NCI-H187 treated with DMSO at 0.1 percent for 48 hours (cell line): ENCODE results near the gene BPIFB4.

Source experiments
- DNase-seq: peaks from one replicate; lab custom pipeline; 2025; lab: John Stamatoyannopoulos, UW

The BPIFB4 gene

GRCh38 chr20:33062105-33062824 lies 17.2 kb upstream of the BPIFB4 start:
- no peak for DNase-seq

- DNase-seq = no peak
Measured at GRCh38 chr20:33062825-33063149, 16.7 kb upstream of the BPIFB4 start.

DNA sequence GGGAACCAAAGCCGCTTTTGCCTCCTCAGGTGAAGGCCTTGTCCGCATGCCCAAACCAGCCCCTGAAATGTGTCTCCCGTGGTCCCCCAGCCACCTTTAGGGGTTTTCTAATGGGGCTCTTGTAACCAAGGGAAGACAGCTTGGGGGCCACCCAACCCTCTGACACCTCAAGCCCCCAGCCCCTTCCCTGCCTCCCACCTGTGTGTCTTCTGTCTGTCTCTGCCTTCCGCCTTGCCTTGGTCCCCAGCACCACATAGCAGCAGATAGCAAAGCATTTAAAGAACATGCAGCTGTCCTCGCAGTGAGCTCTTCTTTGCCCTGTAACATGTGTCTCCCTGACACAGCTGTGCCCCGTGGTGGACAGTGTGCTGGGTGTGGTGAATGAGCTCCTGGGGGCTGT lies 16.2 kb upstream of the BPIFB4 start:
- DNase-seq = no peak

DNA sequence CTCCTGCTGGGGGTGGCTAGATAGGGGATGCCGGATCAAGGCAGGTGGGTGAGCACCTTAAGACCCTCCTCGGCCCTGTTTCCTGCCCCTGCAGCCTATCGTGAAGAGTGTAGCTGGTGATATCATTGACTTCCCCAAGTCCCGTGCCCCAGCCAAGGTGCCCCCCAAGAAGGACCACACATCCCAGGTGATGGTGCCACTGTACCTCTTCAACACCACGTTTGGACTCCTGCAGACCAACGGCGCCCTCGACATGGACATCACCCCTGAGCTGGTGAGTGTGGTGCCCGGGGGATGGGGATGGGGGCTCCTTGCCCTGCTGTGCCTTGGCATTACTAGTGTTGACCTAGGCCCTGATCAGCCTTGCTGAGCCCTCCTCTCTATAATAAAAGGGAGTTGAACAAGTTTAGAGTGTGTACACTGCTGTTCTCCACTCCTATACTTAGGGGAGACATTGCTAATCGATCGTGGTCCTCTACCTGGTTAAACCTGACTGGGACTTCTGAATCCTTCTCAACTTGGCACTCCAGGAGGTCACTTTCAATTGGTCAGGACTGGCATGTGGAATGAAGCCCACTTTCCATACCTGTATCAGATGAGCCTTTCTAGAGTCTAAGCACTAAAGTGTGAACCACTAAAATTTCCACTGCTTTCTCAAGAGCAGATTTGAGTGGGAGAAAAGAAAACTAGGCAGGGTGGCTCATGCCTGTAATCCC lies 14.7 kb upstream of the BPIFB4 start:
- no peak for DNase-seq

GRCh38 chr20:33065785-33066184 lies 13.7 kb upstream of the BPIFB4 start:
- DNase-seq = no peak

GRCh38 chr20:33067806-33068205 lies 11.6 kb upstream of the BPIFB4 start:
- DNase-seq = no peak

DNA sequence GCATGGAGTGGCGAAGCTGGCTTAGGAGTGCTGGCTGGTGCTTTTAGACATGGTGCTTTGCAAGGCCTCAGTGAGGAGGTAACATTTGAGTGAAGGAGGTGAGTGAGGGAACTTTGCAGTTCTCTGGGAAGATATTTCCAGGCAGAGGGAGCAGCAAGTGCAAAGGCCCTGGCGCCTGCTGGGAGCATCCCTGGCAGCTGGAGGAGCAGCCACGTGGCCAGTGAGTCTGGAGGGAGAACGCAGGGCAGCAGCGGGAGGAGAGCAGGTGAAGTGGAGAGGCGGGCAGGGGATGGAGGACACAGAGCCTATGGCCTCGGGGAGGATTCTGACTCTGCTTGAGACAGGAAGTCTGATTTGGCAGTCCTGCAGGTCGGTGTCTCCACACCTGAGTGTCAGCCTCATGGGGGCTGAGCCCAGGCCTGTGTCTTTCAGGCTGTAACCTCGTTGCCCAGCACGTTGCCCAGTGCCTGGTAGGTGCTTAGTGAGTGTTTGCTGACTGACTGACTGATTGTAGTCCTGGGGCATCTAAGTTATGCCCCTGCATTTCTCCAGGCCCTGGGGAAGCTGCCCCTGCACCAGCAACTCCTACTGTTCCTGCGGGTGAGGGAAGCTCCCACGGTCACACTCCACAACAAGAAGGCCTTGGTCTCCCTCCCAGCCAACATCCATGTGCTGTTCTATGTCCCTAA lies 11.0 kb upstream of the BPIFB4 start:
- no peak for DNase-seq

DNA sequence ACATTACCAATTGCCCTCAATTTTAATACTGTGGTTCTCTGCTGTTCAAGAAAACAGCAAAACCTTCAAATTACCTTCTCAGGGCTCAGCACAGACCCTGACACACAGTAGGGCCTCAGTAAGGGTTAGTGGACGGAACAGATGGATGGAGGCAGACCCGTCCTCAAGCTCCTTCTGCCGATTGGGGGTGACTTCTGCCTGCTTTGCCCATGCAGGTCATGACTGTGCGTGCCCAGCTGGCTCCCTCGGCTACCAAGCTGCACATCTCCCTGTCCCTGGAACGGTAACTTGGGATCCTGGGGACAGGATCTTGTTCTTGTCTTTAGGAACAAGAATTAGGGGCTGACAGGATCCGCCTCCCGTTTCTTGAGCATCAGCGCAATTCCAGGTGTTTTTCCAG lies 9.8 kb upstream of the BPIFB4 start:
- no peak for DNase-seq

GRCh38 chr20:33070111-33071053 lies 9.1 kb upstream of the BPIFB4 start:
- DNase-seq = no peak

DNA sequence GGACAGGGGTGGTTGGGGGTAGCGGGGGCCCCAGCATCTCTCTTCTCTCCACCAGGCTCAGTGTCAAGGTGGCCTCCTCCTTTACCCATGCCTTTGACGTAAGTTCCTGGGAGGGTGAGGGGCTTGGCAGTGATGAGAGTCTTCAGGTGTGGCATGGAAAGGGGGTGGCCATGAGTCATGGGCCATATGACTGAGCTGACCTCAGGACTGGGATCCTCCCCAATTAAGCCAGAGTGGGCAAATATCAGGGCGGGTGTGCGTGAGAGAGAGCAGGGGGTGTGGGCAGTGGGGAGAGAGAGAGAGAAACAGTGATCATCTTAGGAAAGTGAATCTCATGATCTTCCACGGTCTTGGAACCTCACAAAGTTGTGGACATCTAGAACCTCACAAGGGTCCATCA lies 8.2 kb upstream of the BPIFB4 start:
- DNase-seq = no peak

DNA sequence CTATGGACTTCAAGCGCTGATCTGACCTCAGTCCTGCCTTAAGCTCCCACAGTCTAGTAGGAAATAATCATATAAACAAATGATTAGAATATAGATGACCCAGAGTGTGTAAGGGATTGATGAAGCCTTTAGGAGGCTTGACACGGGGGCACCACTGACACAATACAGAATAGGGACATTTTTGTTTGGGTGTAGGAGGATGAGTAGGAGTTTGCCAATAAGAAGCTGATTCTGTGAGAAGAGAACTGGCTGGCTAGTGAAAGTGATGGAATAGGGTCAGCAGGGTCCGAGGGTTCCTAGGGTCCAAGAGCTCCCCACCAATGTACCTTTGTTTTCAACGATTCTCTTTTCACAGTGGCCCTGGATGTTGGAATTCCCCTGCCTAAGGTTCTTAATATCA lies 7.1 kb upstream of the BPIFB4 start:
- DNase-seq = no peak

GRCh38 chr20:33072813-33073212 lies 6.6 kb upstream of the BPIFB4 start:
- DNase-seq = no peak

DNA sequence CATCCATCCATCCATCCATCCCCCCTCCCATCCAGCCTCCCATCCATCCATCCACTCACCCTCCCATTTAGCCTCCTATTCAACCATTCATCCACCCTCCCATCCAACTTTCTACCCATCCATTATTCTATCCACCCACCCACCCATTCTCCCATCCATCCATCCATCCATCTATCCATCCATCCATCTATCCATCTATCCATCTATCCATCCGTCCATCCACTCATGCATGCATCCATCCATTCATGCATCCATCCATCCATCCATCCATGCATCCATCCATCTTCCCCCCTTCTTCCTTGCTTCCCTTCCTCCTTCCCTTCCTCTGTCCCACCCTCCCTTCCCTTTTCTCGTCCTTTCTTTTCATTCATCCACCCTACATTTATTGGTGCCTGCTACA lies 4.8 kb upstream of the BPIFB4 start:
- DNase-seq = no peak

DNA sequence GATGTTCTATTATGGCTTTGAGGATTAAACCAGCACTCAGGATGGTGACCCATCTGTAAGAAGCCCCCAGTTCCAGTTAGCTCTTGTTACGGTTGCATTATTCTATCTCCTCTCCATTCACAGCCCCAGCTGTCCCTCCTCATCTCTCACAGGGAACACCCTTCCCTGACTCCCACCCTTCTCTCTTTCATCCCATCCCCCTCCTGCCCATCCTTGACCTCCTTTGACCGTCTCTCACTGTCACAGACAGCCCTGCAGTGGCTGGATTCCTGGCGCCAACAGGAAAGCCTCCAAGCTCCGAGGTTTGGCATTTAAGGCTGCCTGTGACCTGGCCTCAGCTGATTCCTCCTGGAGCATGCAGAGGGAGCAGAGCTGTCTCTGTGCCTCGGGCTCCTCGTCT lies 4.2 kb upstream of the BPIFB4 start:
- no peak for DNase-seq

GRCh38 chr20:33076662-33077372 lies 2.6 kb upstream of the BPIFB4 start:
- DNase-seq = no peak

GRCh38 chr20:33081411-33082154 lies 2.1 kb downstream of the BPIFB4 start:
- no peak for DNase-seq

GRCh38 chr20:33082546-33082945 lies 3.1 kb downstream of the BPIFB4 start:
- no peak for DNase-seq

DNA sequence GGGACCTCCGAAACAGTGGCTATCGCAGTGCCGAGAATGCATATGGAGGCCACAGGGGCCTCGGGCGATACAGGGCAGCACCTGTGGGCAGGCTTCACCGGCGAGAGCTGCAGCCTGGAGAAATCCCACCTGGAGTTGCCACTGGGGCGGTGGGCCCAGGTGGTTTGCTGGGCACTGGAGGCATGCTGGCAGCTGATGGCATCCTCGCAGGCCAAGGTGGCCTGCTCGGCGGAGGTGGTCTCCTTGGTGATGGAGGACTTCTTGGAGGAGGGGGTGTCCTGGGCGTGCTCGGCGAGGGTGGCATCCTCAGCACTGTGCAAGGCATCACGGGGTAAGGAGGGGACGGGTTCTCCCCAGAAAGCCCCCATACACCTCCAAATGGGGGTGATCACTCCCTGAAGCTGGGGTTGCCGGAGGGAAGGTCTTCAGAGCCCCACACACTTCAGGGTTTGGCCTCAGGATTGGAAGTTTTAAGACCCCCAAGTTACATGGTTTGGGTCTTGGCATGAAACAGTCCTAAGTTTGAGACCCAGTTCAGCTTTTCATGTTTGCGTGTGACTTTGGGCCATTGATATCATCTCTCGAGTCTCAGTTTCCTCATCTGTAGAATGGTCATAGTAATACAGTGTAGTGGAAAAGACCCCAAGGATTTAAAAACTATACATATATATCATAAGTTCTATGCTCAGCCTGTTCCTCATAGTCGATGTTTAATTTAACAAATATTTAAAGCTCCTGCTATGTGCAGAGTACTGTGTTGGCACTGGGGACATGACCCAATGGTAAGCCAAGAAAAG lies 4.3 kb downstream of the BPIFB4 start:
- DNase-seq = no peak

- DNase-seq = no peak
Measured at GRCh38 chr20:33084722-33085121, 5.3 kb downstream of the BPIFB4 start.
